GM21526 (cell line): ENCODE results near the gene DAB1.

ENCODE experiments used
- ATAC-seq: cut with Tn5 transposase; IDR thresholded peaks from one replicate; pipeline ENCODE4 v1.9.1; 2021; ENCODE audit warnings: moderate library complexity; ENCODE audit not compliant: unreplicated experiment, low FRiP score

Gene DAB1

GRCh38 chr1:57423656-57424211 lies at the start of gene DAB1:
Gene DAB1 (minus strand): TSS chr1:57424060. CDS start chr1:57291030, 133,030 bp downstream.
- ATAC-seq = no peak

DNA sequence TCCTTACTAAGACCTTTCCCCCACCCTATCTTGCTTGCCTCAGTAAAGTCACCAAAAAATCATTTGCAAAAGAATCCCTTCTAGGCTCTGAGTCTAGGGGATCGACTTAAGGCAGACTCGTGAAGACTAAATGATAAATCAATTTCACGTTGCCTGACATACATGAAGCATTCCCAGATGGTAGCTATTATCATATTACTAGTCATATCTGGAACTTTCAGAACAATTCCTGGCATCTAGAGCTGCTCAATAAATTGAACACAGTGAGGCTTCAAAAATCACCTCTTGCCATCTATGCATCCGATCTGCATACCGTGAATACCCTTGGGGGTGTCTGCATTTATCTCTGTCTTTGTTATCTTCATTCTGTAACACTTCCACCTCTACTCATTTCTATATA lies 49.6 kb upstream of the DAB1 start:
- ATAC-seq = no peak

DNA sequence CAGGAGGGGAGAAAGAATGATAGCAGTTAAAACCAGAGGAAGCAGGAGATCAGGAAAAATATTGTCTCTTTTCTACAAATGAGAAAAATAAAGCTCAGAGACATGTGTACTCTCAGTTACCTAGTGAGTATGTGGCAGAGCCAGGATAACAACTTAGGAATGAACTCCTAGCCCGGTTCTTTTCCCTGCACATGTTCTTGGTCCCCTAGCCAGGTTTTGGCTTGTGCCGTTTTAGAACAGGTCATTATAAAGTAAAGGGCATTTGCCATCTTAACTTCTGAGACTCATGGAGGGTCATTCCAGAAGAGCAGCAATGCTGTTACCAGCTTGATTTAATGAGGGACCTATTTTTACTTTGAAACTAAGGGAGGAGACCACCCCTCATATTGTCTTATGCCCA lies 48.1 kb upstream of the DAB1 start:
- no peak for ATAC-seq

- no peak for ATAC-seq
These were observed 46.2 kb upstream of the DAB1 start for GRCh38 chr1:57470036-57470435.

- ATAC-seq = no peak
These were observed 45.0 kb upstream of the DAB1 start for GRCh38 chr1:57468641-57469523.

- no peak for ATAC-seq
These were observed 44.0 kb upstream of the DAB1 start for GRCh38 chr1:57467830-57468229.

DNA sequence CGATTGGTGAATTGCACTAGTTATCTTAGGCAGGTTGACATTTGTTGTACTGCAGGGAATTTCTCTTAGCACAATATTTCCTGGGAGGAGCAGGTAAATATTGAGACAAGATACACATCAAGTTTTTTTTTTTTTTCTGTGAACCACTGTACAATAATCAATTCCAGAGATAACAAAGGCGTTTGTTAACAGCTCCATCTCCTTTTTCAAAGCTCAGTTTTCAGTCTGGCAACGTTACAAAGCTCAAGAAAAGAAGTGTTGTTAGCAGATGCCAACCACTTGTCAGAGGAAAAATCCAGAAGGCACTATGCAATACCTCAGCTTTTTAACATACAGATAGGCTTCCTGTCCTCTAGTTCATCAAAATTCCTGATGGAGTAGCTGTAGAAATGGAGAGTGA lies 40.9 kb upstream of the DAB1 start:
- no peak for ATAC-seq

DNA sequence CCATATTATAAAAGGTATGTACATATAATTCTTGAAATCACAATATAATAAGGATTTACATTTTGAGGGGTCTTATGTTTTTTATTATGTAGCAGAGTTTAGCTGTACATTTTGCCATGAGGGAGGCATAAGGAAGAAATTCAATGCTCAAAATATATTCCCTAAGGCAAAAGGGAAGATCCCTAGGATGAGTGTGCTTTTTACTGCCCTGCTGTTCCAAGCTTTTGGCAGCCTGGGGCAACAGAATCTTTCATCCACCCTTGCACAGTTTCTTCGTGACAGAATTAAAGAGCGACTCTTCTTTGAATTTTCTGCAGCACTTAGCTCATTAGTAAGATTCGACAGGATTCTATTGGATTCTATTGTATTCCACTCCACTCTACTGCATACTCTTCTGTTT lies 39.5 kb upstream of the DAB1 start:
- no peak for ATAC-seq

GRCh38 chr1:57461405-57461804 lies 37.5 kb upstream of the DAB1 start:
- ATAC-seq = no peak

DNA sequence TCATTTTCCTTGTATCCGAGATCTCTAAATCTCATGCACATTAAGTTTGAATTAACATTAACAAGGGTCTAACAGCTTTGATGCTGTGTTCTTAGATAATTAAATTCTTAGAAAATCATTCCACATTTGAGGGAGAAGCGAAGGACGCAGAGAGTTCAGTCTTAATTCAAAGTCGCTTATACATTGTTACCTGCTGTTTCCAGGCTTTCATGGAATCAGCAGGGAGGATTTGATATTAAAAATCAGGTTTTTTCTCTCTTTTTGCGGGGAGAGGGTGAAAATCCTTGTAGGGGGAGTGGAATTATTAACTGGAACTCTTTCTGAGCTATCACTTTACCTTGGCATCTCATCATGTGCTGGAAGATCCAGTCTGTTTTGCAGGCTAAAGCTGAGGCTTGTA lies 27.7 kb upstream of the DAB1 start:
- ATAC-seq = no peak

GRCh38 chr1:57450981-57451380 lies 27.1 kb upstream of the DAB1 start:
- ATAC-seq = no peak

DNA sequence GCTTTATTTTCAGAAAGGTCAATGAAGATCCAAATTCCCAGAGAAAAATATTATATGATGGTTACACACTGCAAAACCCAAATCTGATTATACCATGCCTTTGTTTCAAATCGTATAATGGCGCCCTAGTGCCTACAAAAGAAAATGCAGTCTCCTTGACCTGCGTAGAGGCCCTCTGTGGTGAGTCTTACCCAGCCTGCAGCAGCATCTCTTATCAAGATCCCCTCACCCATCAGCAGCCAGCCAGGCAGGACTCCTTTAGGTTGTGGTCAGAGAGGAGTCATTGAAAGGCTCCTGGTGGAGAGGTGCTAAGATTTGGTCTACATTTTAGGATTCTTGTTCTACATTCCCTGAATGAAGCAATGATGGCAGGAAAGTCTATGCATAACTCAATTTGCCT lies 23.7 kb upstream of the DAB1 start:
- no peak for ATAC-seq

DNA sequence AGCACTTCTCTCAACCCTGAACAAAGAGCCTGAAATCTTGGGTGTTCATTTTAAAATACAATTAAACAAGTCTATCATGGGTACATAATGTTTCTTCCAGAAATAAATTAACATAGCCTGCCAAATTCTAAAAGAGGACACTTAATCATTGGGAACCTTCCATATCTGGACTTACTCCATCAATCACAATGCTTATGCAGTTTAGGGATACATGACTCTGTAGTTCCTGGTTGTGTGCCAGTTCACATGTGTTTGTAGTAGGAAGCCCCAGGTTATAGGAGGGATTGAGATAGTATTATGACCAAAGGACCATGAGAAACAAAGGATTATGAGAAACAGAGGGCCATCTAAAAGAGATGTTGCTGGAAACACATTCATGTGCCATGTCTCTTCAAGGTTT lies 19.1 kb upstream of the DAB1 start:
- no peak for ATAC-seq

DNA sequence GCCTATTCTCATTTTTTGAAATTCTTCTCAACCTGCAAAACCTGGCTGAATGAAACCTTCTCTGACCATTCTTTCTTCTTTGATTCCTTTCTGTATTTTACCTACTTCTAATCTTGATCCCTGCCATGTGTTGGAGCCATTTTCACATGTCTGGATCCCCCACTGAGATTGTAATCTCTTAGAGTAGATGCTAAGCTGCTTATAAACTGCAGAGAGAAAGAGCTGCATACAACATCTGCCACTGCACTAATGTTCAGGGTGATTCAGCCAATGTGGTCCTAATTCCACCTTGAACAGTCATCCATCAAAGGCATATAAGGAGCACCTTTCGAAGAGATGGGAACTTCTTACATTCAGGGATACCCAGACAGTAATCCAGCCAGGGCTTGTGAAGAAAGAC lies 16.2 kb upstream of the DAB1 start:
- ATAC-seq = no peak

GRCh38 chr1:57431400-57431799 lies 7.5 kb upstream of the DAB1 start:
- ATAC-seq = no peak

GRCh38 chr1:57424231-57425027 lies 569 bp upstream of the DAB1 start:
- no peak for ATAC-seq

DNA sequence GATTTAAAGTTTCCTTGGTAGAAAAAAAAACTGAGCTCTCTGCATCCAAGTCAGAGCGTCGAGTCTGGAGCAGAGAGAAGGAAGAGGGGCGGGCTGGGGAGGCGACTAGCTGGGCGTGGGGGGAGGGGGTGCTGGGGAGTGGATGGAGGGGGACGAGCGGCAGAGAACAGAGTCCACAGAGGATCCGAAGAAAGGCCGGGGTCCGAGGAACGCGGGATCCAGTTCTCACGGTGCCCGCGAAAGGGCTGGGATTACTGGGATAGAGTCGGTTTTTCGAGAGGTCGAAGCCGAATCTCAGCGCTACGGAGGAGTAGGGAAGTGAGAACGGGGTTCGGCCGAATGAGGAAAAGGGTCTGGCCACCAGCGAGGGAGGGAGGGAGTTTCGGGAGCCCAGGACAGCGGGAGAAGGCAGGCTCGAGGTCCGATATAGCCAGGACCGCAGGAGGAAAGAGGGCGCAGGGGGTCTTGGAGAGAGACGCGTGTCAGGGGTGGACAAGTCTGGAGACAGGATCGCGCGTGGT lies 665 bp downstream of the DAB1 start:
- ATAC-seq = no peak

DNA sequence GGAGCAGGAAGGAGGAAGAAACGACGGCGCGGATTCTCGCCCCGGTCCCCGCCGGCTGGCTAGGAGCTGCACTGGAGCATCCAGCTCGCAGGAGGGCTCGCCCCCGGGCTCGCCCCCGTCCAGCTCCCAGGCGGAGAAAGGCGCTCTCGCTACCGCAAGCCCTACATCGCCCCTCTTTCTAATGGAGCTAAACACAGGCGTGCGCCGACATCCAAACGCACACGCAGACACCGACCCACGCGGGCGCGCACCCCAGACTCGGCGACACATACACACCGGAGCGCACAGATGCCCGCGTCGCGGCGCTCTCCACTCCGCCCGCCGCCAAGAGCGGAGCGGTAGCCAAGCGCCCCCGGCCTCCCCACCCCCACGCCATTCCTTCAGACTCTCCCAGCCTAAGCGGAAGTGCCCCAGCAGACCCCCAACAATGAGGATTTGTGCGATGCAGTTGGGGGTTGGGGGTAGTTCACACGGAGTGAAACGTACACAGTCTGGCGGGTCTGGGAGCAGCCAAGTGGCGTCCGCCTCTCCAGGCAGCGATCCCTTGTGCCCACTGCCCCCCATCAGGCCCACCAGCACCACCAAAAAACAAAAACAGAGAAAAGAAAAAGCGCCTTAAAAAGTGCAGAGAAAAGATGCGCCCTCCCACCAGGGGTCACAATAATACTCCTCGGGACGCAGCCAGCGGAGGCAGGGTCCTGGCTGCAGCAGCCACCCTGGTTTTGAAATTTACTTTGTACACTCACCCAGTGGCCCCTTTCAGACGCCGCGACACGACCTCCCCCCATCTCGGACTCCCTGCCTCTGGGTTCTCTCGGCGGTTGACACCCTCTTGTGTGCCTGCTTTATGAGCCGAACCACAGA lies 1.4 kb downstream of the DAB1 start:
- no peak for ATAC-seq

DNA sequence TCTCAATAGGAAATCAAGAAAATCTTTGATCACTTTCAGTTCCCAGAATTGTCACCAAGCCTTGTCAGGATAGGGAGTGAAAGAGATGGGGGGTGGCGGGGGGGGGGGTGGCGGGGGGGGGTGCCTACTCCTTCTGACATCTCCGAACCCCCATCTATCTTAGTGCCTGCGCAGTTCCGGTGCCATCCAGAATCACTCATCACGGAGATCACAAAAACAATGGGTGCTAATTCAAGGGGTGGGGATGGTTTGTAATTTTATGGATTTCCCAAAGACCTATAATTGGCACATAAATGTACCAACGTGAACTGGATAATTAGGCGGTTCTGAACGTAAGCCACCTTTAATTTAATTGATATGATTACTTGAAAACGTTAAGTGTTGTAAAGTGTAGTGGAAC lies 2.1 kb downstream of the DAB1 start:
- ATAC-seq = no peak
